Measurements from ENCODE around the gene IDH3A.
A peak's percentile ranks its signal among the peaks of the same experiment; 100 is the strongest.

Gene IDH3A

DNA sequence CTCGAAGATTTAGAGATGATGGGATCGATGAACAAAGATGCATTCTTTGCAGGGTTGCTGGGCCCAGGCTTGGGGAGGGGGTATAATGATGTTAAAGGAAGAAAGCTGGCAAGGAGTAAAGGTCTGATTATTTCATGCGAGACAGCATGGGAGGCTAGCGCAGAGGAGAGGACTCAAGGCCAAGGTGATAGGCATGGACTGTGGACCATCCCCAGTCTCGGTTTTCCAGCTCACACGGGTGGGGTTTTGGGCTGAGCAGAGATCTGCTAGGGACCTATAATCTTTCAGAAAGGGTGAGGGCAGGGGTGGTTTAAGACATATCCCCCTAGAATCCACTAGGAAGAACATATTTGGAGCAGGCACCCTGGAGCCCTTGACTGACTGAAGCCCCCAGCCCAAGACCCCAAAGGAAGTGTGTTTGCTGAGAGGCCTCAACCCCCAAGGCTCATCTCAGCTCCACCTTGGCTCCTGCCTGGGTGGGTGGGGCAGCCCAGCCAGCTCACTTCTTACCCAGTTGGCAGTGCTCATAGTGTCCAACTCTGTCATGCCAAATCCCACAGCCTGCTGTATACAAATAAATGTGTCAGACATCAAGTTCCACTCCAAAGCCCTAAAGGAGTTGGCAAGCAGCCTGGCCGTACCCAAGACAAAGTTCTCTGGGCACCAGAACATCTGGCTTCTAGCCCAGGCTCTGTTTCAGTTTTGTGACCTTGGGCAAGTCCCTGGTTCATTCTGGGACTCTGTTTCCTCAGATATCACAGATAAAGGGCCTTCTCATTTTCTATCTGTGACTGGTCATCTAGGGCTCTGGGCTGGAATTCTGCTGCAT, 67.3 kb downstream of the IDH3A start:
- peak; percentile 20 for DNase-seq (ENCODE audit: low read depth)
- TF ChIP-seq, protein P1, sequence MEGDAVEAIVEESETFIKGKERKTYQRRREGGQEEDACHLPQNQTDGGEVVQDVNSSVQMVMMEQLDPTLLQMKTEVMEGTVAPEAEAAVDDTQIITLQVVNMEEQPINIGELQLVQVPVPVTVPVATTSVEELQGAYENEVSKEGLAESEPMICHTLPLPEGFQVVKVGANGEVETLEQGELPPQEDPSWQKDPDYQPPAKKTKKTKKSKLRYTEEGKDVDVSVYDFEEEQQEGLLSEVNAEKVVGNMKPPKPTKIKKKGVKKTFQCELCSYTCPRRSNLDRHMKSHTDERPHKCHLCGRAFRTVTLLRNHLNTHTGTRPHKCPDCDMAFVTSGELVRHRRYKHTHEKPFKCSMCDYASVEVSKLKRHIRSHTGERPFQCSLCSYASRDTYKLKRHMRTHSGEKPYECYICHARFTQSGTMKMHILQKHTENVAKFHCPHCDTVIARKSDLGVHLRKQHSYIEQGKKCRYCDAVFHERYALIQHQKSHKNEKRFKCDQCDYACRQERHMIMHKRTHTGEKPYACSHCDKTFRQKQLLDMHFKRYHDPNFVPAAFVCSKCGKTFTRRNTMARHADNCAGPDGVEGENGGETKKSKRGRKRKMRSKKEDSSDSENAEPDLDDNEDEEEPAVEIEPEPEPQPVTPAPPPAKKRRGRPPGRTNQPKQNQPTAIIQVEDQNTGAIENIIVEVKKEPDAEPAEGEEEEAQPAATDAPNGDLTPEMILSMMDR (conservative IDR thresholded peaks at IDR 0.05; ENCODE audit: control insufficient read depth, insufficient read depth, low read depth, low read length), result no peak
- H3K4me3 ChIP-seq (ENCODE audit: control insufficient read depth, low read depth, low read length), result no peak overlapping the region

DNA sequence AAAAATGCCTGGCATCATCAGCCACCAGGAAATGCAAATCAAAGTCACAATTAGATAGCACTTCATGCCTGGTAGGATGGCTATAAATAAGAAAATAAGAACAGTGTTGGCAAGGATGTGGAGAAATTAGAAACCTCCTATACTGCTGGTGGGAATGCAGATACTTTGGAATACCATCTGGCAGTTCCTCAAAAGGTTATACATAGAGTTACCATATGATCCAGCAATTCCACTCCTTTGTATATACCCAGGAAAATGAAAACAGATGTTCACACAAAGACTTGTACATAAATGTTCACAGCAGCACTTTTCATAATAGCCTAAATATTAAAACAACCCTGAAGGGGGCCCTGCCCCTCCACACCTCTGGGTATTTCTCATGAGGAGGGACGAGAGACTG, 71.6 kb downstream of the IDH3A start:
- no peak overlapping the region for H3K4me3 ChIP-seq (ENCODE audit: control insufficient read depth, low read depth, low read length)
- TF ChIP-seq, protein P1 (conservative IDR thresholded peaks at IDR 0.05; ENCODE audit: control insufficient read depth, insufficient read depth, low read depth, low read length), result no peak
- no peak for DNase-seq (ENCODE audit: low read depth)

All from fibroblast of mammary gland (primary cell).